ENCODE measurements around the gene FHIT.

DNA sequence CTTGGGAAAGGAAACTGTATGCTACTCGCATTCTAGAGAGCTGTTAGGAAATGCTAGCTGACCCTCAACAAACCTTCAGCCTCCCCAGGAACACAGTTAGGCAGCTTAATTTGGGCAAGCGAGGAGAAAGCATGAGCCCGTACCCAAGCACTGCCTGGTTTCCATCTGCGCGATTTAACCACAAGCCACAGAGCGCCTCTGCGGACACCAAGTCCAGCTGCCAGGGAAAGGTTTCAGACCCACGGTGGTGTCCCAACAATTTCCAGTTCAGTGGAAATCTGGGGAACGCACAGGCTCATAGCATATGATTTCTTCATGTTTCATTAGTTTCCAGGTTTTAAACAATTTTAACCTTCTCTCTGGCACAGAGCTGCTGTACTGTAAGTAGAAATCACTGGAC is 617.6 kb downstream of the FHIT start:
- TF ChIP-seq, protein P1, sequence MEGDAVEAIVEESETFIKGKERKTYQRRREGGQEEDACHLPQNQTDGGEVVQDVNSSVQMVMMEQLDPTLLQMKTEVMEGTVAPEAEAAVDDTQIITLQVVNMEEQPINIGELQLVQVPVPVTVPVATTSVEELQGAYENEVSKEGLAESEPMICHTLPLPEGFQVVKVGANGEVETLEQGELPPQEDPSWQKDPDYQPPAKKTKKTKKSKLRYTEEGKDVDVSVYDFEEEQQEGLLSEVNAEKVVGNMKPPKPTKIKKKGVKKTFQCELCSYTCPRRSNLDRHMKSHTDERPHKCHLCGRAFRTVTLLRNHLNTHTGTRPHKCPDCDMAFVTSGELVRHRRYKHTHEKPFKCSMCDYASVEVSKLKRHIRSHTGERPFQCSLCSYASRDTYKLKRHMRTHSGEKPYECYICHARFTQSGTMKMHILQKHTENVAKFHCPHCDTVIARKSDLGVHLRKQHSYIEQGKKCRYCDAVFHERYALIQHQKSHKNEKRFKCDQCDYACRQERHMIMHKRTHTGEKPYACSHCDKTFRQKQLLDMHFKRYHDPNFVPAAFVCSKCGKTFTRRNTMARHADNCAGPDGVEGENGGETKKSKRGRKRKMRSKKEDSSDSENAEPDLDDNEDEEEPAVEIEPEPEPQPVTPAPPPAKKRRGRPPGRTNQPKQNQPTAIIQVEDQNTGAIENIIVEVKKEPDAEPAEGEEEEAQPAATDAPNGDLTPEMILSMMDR (IDR thresholded peaks at IDR 0.05; ENCODE audit: poor library complexity): no peak
- TF ChIP-seq EZH2 (IDR thresholded peaks at IDR 0.05; ENCODE audit: borderline replicate concordance) (no peak), EZH2phosphoT487 (IDR thresholded peaks at IDR 0.05; ENCODE audit: low read depth, severe bottlenecking, unreplicated experiment) (no peak)

Data from hepatocyte (in vitro differentiated cells).